Amniotic epithelial cell (primary cell): ENCODE measurements around the gene SCLT1.
A peak's percentile ranks its signal among the peaks of the same experiment; 100 is the strongest.

Source experiments
- DNase-seq: peaks from one replicate; pipeline ENCODE4 v3.0.0-alpha.2; 2010; ENCODE audit warnings: low read depth

The SCLT1 gene

DNA sequence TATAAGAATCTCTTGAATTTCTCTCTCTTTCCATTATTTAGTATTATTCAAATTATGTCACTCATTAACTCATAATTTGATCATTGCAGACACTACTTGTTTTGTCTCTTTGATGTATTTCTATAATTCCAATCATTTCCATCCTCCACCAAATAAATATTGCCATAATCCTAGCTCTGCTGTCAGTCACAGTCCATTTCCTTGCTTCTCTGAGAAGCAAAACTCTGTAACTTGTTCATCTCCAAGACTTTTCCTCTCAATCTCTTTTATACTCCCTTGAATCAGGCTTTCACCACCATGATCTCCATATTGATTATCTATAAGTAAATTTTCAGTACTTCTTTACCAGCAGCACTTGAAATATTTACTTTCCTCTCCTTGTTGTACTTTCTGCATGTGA is 135.9 kb downstream of the SCLT1 start:
- DNase-seq: no peak

DNA sequence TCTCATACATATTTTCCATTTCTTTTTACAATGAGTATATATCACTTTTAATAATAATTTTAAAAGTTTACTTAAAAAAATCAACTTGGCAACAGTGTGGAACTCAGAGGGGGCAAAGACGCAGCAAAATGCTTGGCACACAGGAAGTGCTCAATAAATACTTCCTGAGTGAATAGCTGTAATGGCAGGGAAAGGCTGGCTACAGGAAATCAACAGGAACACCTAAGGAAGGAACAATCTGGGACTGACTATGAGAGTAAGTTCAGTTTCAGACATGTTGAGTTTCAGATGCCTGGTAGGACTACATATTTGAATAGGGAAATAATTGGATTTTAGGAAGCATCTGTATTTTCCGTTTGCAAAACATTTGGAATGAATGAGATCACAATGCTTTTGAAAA is 137.6 kb downstream of the SCLT1 start:
- DNase-seq: no peak

DNA sequence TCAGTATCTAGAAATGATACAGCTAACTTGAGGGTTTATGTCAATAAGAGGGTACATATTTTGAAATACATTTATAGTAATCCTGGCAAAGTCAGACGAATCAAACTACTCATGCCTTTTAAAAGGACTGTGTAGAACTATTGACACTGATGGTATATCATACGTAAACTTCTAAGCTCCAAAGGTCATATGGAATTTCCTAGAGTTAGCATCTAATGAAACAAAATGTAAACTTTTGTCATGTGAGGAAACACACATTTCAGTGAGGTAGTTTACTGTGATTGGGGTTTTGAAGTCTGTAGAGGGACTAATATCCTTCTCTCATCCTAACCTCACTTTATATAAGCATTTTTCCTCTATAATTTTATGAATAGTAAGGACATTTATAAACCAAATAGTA is 138.4 kb downstream of the SCLT1 start:
- DNase-seq: no peak

DNA sequence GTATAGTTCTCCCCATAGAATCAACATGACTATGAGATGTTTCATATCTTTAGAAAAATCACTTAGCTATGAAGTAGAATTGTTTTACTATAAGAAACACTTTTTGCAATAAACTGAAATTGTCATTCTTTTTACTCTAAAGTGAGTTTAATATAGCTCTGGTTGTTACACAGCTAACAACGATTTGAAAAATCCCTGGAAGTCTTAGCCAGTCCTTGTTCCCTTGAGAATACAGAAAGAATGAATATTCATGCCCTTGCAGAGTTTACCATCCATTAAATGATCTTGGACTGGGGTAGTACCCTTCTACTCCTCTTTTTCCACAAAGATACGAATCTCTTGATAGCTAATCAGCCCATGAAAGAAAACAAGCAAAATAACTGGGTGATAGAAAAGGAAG is 142.0 kb downstream of the SCLT1 start:
- DNase-seq: no peak

DNA sequence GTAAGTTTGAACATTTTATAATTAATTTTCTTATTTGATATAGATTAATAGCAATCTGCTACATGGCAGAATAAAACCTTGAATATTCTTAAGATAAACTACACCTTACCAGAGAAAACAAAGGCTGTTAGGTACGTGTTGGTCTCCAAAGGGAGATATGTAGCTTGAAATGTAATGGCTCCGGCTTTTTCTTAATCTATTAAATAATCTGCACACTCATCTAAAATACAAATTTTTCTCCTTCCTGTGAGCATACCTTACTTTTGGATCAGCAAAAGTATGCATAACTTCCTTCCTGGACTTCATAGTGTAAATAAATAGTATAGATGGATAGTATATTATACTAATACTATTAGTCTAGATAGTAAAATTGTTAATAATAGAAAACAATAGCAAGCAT is 142.5 kb downstream of the SCLT1 start:
- DNase-seq: no peak

DNA sequence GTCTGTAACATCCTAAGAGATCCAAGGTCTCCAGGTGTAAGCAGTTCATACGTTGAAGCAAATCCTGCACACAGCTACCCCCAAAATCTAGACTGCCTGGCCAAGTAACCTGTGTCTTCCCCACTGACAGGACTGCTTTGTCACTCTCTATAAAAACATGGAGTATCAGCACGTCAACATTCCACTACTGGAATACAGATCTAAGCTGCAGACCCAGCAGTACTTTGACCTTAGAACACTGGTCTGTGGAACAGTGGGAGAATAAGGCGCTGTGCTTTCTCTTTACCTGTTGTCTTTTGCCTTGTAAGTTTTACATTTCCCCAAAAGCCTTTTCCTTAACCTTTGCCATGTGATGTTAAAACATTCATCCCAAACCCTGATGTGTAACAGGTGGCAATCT is 146.4 kb downstream of the SCLT1 start:
- no peak for DNase-seq

DNA sequence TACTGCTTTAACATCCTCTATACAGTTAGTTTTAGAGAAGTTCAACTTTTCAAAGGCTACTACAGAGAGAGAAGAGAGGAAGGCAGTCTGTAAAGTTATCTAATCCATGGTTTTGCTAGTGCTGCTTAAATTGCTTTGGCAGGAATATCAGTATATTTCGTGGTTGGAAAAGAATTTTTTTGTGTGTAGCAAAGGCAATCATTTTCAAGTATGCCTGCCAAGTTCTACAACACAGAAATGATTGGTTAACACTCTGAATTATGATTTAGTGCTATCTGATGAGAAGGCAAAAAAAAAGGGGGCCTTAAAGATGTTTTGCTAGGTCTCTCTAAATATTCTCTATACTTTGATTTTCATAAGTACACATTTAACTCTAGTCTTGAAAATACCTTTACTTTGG is 150.7 kb downstream of the SCLT1 start:
- DNase-seq: no peak

DNA sequence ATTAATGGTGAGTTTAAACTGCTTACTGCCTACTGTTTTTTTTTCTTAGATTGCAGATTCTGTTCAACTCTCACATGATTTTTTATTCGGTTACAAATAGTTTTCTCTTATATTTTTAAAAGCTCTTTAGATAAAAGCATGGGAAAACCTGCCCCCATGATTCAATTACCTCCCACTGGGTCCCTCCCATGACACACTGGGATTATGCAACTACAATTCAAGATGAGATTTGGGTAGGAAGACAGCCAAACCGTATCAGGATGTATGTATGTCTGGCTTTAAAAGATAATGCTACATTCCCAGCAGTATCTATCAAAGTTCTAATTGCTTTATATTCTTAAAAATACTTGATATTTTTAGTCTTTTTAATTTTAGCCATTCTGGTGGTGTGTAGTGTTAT is 152.4 kb downstream of the SCLT1 start:
- DNase-seq: no peak

DNA sequence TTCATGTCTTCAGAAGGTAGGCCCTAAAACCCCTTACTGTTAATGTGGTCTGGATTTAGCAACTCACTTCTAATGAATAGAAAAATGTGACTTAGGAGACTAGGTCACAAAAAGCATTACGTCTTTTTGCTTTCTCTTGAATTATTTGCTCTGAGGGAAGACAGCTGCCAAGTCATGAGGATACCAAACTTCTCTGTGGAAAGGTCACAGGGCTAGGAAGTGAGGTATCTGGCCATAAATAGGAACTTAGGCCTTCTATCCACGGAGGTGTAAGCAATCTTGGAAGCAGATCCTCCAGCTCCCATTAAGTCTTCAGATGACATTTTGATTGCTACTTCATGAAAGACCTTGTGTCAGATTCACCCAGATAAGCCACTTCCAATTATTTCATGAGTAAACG is 163.3 kb downstream of the SCLT1 start:
- no peak for DNase-seq

DNA sequence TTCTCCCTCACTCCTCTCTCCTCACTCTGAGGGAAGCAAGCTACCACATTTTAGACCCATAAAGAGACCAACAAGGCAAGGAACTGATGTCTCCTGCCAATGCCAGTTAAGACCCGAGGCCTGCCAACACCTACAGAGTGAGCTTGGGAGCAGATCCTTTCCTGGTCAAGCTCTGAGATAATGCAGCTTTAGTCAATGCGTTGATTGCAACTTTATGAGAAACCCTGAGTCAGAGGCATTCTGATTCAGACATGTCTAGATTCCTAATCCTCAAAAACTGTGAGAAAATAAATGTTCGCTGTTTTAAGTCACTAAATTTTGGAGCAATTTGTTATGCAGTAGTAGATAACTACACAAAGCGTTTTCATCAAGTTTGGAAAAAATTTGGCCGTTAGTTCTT is 168.4 kb downstream of the SCLT1 start:
- peak; percentile 71 for DNase-seq

DNA sequence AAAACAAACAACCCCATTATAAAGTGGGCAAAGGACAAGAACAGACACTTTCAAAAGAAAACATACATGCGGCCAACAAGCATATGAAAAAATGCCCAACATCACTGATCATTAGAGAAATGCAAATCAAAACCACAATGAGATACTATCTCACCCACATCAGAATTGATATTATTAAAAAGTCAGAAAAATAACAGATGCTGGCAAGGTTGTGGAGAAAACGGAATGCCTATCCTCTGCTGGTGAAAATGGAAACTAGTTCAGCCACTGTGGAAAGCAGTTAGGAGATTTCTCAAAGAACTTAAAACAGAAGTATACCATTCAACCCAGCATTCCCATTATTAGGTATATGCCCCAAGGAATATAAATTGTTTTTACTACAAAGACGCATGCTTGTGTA is 171.4 kb downstream of the SCLT1 start:
- no peak for DNase-seq

DNA sequence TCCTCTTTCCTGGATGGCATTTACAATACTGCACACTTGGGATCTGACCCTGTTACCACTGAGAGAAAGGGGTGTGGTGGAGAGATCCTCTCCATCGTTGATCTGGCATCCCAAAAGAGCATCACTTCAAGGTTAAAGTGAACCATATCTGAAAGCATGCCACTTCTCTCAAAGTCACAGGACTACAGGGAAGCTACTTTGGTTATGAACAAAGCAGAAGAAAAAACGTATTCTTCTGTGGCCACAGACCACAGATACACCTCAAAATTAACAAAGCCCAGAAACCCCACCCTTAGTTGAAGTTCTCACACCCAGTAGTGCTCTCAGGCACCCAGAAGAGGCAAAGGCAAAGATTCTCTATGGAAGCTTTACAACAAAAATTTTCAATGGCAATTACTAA is 175.6 kb downstream of the SCLT1 start:
- no peak for DNase-seq

DNA sequence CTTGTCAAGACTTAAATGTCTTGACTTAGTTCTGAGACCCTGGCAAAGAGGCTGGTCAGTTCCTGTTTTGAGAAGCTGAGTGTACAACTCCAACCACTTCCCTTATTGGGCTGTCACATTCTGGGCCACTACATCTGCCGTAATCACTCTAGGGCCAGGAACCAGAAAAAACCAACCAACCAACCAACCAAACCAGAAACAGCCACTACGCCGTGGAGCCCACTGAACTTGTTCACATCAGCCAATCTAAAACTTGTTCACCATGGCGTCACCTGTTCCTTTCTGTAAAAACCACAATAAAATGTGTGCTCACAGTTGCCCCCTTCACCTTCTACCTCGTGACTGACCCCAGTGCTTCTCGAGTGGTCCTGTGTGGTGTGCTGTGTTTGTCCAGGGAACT is 176.5 kb downstream of the SCLT1 start:
- DNase-seq: no peak

DNA sequence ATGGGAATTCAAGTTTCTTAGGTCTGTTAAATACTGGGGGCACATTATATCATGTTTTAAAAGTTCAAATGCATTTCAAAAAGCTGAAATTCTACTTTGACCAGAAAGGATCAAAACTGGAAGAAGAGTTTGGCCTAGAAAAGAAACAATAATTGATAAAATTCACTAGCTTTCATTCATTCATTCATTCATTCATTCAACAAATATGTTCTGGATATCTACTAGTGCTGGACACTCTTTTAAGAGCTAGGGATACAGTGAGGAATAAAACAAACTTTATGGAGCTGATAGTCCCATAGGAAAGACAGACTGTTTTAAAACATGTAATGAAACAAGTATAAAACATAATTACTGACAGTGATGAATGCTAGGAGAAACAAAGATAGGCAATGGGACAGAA is 177.8 kb downstream of the SCLT1 start:
- DNase-seq: no peak

DNA sequence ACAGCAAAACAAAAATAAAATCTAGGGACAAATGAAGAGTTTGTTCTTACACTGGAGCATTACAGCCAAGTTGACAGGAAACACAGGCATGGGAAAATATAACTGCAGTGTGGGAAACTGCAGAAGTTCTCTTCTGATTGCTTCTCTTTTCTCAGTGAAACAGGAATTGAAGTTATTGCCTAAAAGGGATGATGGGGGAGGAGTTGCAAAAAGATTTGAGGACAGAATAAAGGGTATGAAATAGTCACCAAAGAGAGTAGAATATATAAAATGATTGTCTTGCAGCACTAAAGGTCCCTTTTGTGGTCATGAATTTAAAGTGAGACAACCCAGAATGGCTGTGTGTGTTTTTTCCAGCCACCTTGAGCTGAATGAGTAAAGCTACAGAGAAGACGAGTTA is 180.1 kb downstream of the SCLT1 start:
- no peak for DNase-seq

DNA sequence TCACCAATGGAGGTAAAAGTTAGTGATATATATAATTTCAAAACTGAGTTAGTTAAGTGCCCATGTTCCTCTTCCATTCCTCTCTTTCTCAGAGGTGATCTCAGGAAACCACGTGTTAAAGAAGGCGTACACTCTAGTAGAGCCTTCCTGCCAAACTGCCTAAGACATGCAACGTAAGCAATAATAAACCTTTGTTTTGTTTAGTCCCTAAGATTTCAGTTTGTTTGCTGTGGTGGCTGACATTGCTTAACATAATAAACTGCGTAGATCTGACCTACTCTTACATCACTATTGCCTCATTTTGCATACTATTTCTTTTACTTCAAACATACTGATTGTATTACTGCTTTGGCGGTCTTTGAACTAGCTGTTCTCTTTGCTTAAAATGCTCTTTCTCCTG is 184.6 kb downstream of the SCLT1 start:
- DNase-seq: peak; percentile 10

DNA sequence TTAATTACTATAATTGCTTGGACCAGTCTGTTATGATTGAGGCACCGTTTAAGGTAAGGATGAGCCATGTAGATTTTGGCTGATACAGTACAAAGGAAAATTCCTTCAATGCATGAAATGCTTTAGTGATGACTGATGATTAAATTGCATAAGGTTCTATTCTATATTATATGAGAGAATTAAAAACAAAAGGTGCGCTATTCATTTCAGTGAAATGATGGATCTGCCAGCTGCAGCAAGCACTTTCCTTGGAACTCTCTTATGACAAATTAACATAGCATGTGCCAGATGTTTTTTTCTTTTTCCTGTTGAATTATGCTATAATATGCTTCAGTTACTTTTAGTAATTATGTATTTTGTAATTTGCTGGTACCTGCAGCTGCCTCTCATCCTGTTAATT is 185.4 kb downstream of the SCLT1 start:
- no peak for DNase-seq

DNA sequence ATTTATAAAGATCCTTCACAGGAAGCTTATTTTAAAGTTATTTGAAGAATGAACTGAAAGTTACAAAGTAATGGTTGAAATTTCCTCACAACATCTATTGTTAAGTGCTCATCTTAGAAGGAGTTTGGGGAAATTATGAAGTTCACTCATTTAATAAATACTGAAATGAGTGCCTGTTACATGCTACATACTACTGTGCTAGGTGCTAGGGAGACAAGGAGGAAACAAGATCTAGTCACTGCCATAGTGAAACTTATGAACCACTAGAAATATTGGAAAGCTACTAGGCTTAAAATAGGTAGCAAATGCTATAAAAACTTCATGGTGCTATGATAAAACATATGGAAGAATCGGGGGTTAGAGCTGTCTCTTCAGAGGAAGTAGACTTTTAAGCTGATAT is 186.8 kb downstream of the SCLT1 start:
- DNase-seq: no peak

DNA sequence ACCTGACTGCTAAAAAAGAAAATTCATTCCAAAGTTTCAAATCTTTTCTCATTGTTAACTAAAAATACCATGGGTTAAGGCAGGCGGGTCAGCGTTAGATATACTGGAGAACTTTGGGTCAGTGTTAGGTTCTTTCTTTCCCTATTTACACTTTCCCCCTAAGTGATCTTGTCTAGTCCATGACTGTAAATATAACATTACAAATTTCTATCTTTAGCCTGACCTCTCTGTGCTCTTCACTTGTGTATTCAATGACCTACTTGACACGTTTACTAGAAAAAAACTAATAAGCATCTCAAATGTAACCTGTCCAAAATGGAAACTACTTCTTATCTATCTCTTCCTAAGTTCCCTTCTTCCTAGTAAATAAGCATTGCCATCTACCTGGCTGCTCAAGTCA is 188.5 kb downstream of the SCLT1 start:
- no peak for DNase-seq

DNA sequence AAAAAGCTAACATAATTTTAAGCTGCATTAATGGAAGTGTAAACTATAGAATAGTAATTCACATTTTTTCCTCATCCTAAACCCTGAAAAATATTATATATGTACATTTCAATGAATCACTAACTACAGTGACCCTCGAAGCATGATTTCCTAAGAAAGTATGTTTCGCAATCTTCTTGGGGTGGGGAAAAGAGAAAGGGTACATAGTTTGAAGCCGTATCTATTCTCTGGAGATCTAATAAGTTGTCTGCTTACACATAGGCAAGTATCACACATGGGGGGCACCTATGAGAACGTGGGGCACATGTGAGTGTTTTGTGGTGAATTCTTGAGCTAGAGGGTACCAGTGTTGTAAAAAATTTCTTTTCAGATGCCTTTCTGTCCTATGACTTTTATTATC is 212.7 kb downstream of the SCLT1 start:
- peak; percentile 59 for DNase-seq

DNA sequence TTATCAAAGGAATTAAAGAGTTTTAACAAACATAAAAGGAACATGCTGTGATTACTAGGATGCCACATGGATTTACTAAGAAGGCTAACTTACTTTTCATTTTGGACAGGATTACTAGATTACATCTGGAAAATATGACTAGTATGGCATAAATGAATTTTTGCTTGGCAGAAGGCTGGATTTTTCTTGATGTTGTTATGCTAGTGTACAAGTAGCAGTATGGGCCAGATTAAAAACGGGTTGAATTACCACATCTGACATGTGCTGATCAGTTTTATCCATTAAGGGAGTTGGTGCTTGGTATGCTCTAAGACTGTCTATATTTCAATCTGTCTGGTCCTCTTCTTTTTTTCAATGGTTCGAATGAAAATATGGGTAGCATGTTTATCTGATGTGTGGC is 213.4 kb downstream of the SCLT1 start:
- no peak for DNase-seq

DNA sequence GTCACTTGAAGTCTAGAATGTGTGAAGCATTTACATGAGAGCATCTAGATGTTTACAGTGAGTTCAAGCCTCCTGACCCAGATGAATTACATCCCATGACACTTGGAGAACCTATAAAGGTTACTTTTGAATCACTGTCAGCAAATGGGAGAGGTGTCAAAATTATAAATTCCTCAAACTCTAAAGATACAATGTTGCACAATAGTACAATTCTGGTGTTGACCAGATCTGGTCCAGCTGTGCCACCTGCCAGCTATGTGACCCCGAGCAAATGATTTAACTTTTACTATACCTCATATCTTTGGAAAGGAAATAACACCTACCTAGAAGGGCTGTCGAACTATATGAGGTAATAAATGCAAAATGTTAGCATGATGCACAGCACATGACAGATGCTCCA is 214.1 kb downstream of the SCLT1 start:
- DNase-seq: no peak

DNA sequence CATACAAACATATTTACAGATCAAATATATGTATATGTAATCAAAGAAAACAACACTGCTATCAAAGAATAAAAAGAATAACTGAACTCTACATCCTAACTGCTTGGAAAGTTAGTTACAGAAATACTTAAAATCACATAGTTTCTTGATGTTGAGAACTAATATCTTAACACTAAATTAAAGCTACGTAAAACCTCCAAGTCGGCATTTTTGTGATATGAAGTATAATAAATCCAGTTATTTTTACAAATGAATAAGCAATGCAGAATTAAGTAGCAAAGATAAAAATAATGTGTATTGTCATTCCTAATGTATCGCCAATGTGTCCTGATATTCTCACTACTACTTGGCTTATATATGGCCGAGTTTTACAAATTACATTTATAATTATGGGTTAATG is 215.4 kb downstream of the SCLT1 start:
- DNase-seq: no peak

DNA sequence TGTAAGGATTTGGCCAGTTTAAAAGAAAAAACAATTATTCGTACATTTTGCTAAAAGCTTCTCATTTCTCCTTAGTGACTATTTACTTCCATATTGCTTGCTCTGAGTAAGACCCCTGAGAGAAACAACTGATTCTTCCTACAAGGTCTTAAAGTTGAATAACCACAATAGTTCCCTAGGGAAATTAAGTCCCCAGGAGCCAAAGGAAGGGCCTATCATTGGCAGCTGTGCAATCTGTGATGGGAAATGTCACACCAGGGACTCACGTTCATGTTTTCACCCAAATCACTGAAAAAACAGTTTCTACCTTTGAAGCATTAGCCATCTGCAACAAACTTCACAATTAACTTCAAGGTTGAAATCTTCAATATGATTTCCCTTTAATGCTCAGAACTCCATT is 217.1 kb downstream of the SCLT1 start:
- no peak for DNase-seq

DNA sequence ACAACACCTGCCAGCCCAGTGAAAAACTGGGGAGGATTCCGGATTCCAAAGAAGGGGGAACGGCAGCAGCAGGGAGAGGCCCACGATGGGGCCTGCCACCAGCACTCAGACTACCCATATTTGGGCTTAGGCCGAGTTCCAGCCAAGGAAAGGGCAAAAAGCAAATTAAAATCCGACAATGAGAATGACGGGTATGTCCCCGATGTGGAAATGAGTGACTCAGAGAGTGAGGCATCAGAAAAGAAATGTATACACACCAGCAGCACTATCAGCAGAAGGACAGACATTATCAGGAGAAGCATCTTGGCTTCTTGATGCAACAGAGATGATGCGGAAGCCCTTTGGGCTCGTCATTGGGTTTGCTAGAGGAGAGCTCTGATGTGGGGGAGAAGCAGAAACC is 221.4 kb downstream of the SCLT1 start:
- DNase-seq: peak; percentile 99
